ENCODE results near the gene FHDC1. TPM values are rescaled to one million over a fixed set of nuclear protein-coding genes. Genes with fewer than 3 reads are reported as not detected.
A peak's percentile ranks its signal among the peaks of the same experiment; 100 is the strongest.

FHDC1 gene
- total and polyA plus RNA-seq, 10 donors: 0.82 to 14.3 (median 7.5) TPM

GRCh38 chr4:152956650-152957436, 20.7 kb downstream of the FHDC1 start:
- peaks cover 0 to 42% (median 29%) of the 10 kb centered on the region in 6 donors for H3K4me1 ChIP-seq
- H3K9me3 ChIP-seq: no peaks in the 10 kb centered on the region
- H3K36me3 ChIP-seq: peaks cover 0 to 6% (median 0%) of the 10 kb centered on the region in 6 donors
- intact Hi-C loops (cut with DNase I; ENCODE audit: low total_unique reads): loop anchor here (10.0 kb wide), 1 partner anchor 168 kb away; no protein-coding TSS in a partner anchor
- 70 to 82% (median 80%) methylated on average over 12 of the region's 12 CpGs for WGBS, 5 donors
- no peak for DNase-seq
- H3K4me3 ChIP-seq: no peak overlapping the region
- TF ChIP-seq CTCF (IDR thresholded peaks at IDR 0.05 in 8 of 11, conservative IDR thresholded peaks at IDR 0.05 in 3 of 11): no peak
- no peak for TF ChIP-seq POLR2AphosphoS5 (IDR thresholded peaks at IDR 0.05)
- TF ChIP-seq POLR2A (IDR thresholded peaks at IDR 0.05): no peak
- H3K27me3 ChIP-seq (replicated peaks in 1 of 7): no peaks in the 10 kb centered on the region
- H3K27ac ChIP-seq: peak overlapping the region in 7 of 8 donors; percentile 67 to 80 (median 74)

- Histone ChIP-seq H3K27ac (peak overlapping the region; percentile 22 to 80 (median 73)), H3K4me3 (no peak overlapping the region), H3K9me3 (no peaks in the 10 kb centered on the region), H3K36me3 (peaks cover 0 to 6% (median 0%) of the 10 kb centered on the region in 6 donors), H3K4me1 (peaks cover 0 to 50% (median 31%) of the 10 kb centered on the region in 6 donors), H3K27me3 (replicated peaks in 1 of 7) (no peaks in the 10 kb centered on the region)
- TF ChIP-seq POLR2A (IDR thresholded peaks at IDR 0.05) (no peak), CTCF (IDR thresholded peaks at IDR 0.05 in 8 of 11, conservative IDR thresholded peaks at IDR 0.05 in 3 of 11) (peak in 2 of 11 experiments; percentile 16 to 22), POLR2AphosphoS5 (IDR thresholded peaks at IDR 0.05) (peak; percentile 36 to 79 (median 66))
- 54 to 80% (median 60%) methylated on average over 11 of the region's 11 CpGs for WGBS, 5 donors
- intact Hi-C loops (cut with DNase I; ENCODE audit: low total_unique reads): loop anchor here (10.0 kb wide), 1 partner anchor 167 kb away; no protein-coding TSS in a partner anchor
- no peak for DNase-seq
Measured at GRCh38 chr4:152957437-152958171, 21.5 kb downstream of the FHDC1 start.

GRCh38 chr4:152959080-152959479, 23.0 kb downstream of the FHDC1 start:
- WGBS, 5 donors: 61 to 74% (median 63%) methylated on average over 2 of the region's 2 CpGs
- TF ChIP-seq POLR2A (IDR thresholded peaks at IDR 0.05) (no peak), CTCF (IDR thresholded peaks at IDR 0.05 in 8 of 11, conservative IDR thresholded peaks at IDR 0.05 in 3 of 11) (no peak), POLR2AphosphoS5 (IDR thresholded peaks at IDR 0.05) (no peak)

More at GRCh38 chr4:152959080-152959479, 23.0 kb downstream of the FHDC1 start:
- Histone ChIP-seq H3K27ac (peak overlapping the region in 3 of 8 donors; percentile 78 to 80 (median 78)), H3K36me3 (peaks cover 0 to 6% (median 0%) of the 10 kb centered on the region in 6 donors), H3K27me3 (replicated peaks in 1 of 7) (no peaks in the 10 kb centered on the region), H3K4me3 (no peak overlapping the region), H3K4me1 (peaks cover 0 to 50% (median 31%) of the 10 kb centered on the region in 6 donors), H3K9me3 (no peaks in the 10 kb centered on the region)
- intact Hi-C loops (cut with DNase I; ENCODE audit: low total_unique reads): loop anchor here (10.0 kb wide), 1 partner anchor 166 kb away; no protein-coding TSS in a partner anchor
- DNase-seq: no peak
